AG04450 (cell line): ENCODE results near the gene EIPR1. TPM values are rescaled to one million over a fixed set of nuclear protein-coding genes. Genes with fewer than 3 reads are reported as not detected.

Experiments used
- CTCF ChIA-PET: fragments of 300-600, 350-600 bp; formaldehyde crosslinking; extraction: SDS; loops from one replicate; lab custom pipeline; 2022; ENCODE audit warnings: antibody characterized with exemption, inconsistent platforms; lab: Charles Lee
- POLR2A ChIA-PET: fragments of 350-600 bp; formaldehyde crosslinking; extraction: SDS; loops from one replicate; lab custom pipeline; 2021; ENCODE audit warnings: antibody characterized with exemption, inconsistent platforms; lab: Yijun Ruan, JAX
- DNase-seq: peaks from one replicate; pipeline ENCODE4 v3.0.0-alpha.2; 2011; ENCODE audit warnings: low read depth, low spot score
- H3K27ac ChIP-seq: one replicate; pipeline ENCODE4 v1.5.1; 2012; ENCODE audit warnings: low read depth, low read length, control low read depth
- H3K27me3 ChIP-seq: one replicate; pipeline ENCODE4 v1.6.0; 2012; ENCODE audit warnings: low read length; ENCODE audit not compliant: control insufficient read depth, insufficient read depth
- H3K4me3 ChIP-seq: 2 replicates; pipeline ENCODE4 v1.5.1; 2011; ENCODE audit warnings: mild to moderate bottlenecking, low read depth, low read length, control low read depth
- H3K9me3 ChIP-seq: 2 replicates; pipeline ENCODE4 v1.5.1; 2012; ENCODE audit warnings: low read length; ENCODE audit not compliant: control insufficient read depth, insufficient read depth
- CTCF ChIP-seq: IDR thresholded peaks from 2 replicates; pipeline ENCODE4 v1.5.1; 2011; ENCODE audit warnings: low read depth, low read length, control low read depth, inconsistent platforms
- polyA plus RNA-seq: library from polyadenylated mRNA; depleted of rRNA; stranded (reverse); fragments of >200 nt; gene quantifications from 2 replicates; pipeline ENCODE4 v1.2.3, GENCODE V29; 2011

The EIPR1 gene
- polyA plus RNA-seq, 1 experiment = 33.2 TPM

GRCh38 chr2:3168230-3168891 lies 209.3 kb downstream of the EIPR1 start:
- Histone ChIP-seq H3K4me3 (no peak overlapping the region), H3K27ac (no peak overlapping the region), H3K27me3 (no peaks in the 10 kb centered on the region), H3K9me3 (no peaks in the 10 kb centered on the region)
- no peak for DNase-seq
- no peak for TF ChIP-seq CTCF
- ChIA-PET POLR2A (interaction anchor here (0.7 kb wide), 1 partner anchor 978 kb away, joined by 3 read pairs; no protein-coding TSS in a partner anchor), CTCF (interaction anchor here (0.7 kb wide), 1 partner anchor 1224 kb away, joined by 4 read pairs; no protein-coding TSS in a partner anchor)

- H3K4me3 ChIP-seq = no peak overlapping the region
- no peak for TF ChIP-seq CTCF
These were observed 214.2 kb downstream of the EIPR1 start for GRCh38 chr2:3163401-3163800.

GRCh38 chr2:3162442-3163077 lies 215.1 kb downstream of the EIPR1 start:
- Histone ChIP-seq H3K27me3 (no peaks in the 10 kb centered on the region), H3K27ac (no peak overlapping the region), H3K9me3 (peaks cover 9% of the 10 kb centered on the region), H3K4me3 (no peak overlapping the region)
- ChIA-PET POLR2A (no interaction called here), CTCF (no interaction called here)
- DNase-seq = no peak
- no peak for TF ChIP-seq CTCF

More at GRCh38 chr2:3163401-3163800, 214.2 kb downstream of the EIPR1 start:
- Histone ChIP-seq H3K9me3 (peaks cover 9% of the 10 kb centered on the region), H3K27me3 (no peaks in the 10 kb centered on the region), H3K27ac (no peak overlapping the region)
- ChIA-PET CTCF (no interaction called here), POLR2A (no interaction called here)
- DNase-seq = no peak

GRCh38 chr2:3160751-3161330 lies 216.8 kb downstream of the EIPR1 start:
- H3K4me3 ChIP-seq = no peak overlapping the region
- no peak overlapping the region for H3K27ac ChIP-seq
- TF ChIP-seq CTCF = no peak
- POLR2A ChIA-PET = no interaction called here
- CTCF ChIA-PET = no interaction called here
- no peak for DNase-seq
- H3K27me3 ChIP-seq = no peaks in the 10 kb centered on the region
- peaks cover 9% of the 10 kb centered on the region for H3K9me3 ChIP-seq
